Psoas muscle (tissue), 8 donors: ENCODE data around the gene SMARCB1. TPM values are rescaled to one million over a fixed set of nuclear protein-coding genes. Genes with fewer than 3 reads are reported as not detected.

ENCODE experiments used
- ATAC-seq, 4 donors: fragments of 200-7000 bp; cut with Tn5 transposase; one replicate each; pipeline ENCODE4 v1.9.1; 2020; ENCODE audit warnings: moderate library complexity in 3 of 4, mild to moderate bottlenecking in 2 of 4
- DNase-seq, 2 donors: peaks; one replicate each; pipeline ENCODE4 v3.0.0-alpha.2; 2020
- H3K27ac ChIP-seq: fragments of 200-600 bp; one replicate; pipeline ENCODE4 v1.8.0; 2022
- H3K27me3 ChIP-seq, 3 donors: fragments of 200-600 bp in 1 of 3; one replicate each; pipeline versions ENCODE4 v1.6.1 to v1.8.0; 2013 to 2022; ENCODE audit warnings: low read length in 2 of 3, mild to moderate bottlenecking in 2 of 3, moderate library complexity in 1 of 3; ENCODE audit not compliant: insufficient read depth in 3 of 3
- H3K36me3 ChIP-seq, 2 donors: fragments of 200-600 bp in 1 of 2; one replicate each; pipeline versions ENCODE4 v1.6.1 to v1.8.0; 2013 to 2022; ENCODE audit warnings: low read depth in 1 of 2, mild to moderate bottlenecking in 1 of 2, moderate library complexity in 1 of 2; ENCODE audit not compliant: insufficient read depth in 1 of 2
- H3K4me1 ChIP-seq: fragments of 200-600 bp; one replicate; pipeline ENCODE4 v1.8.0; 2022
- H3K4me3 ChIP-seq: fragments of 200-600 bp; one replicate; pipeline ENCODE4 v1.8.0; 2022; ENCODE audit warnings: mild to moderate bottlenecking
- H3K9me3 ChIP-seq: fragments of 200-600 bp; one replicate; pipeline ENCODE4 v1.8.0; 2022
- CTCF ChIP-seq: fragments of 200-600 bp; IDR thresholded peaks from one replicate; pipeline ENCODE4 v1.8.0; 2022; ENCODE audit warnings: antibody characterized with exemption
- WGBS, 3 donors: extraction: QIAGEN DNeasy Blood & Tissue Kit; methylation state at CpG; one replicate each; pipeline versions ENCODE4 v1.1.6 to v1.1.7; 2013; 5-methylcytosine and 5-hydroxymethylcytosine counted together
- intact Hi-C, 2 donors: fragments of 100-400 bp; cut with DNase I; formaldehyde crosslinking; loops; one replicate each; pipeline versions ENCODE4 v1.11.0 to v1.14.2; 2022
- polyA plus RNA-seq, 3 donors: library from polyadenylated mRNA; stranded (reverse); fragments of 200-250 nt; gene quantifications; one replicate each; pipeline ENCODE4 v1.2.3, GENCODE V29; 2013
- total RNA-seq, 4 donors: library from RNA; stranded (reverse); fragmentation: NEBNext Ultra II Directional in 2 of 4; extraction: Animal tissue kit (Norgen Biotek cat#: 25700) in 2 of 4; gene quantifications; one replicate each; pipeline versions ENCODE4 v1.2.1 to v1.2.4, GENCODE V29; 2021 to 2023
- donor health status: healthy with polysubstance abuse.
- donor health status: DM: no; HTN: no; CAD: no; lungs with moderate emphysema.
- donor health status: Bipolar disorder and iron deficiency.
- donor health status: healthy.
- donor health status: DM: yes; HTN: yes; CAD: no.
- donor health status: DM: no; HTN: no; CAD: no.
- donor health status: DM: no; HTN: no; CAD: no.
- donor health status: DM: yes; HTN: yes; CAD: no.

SMARCB1 gene
- total and polyA plus RNA-seq, 7 donors = 20.7 to 76.6 (median 38.4) TPM

DNA sequence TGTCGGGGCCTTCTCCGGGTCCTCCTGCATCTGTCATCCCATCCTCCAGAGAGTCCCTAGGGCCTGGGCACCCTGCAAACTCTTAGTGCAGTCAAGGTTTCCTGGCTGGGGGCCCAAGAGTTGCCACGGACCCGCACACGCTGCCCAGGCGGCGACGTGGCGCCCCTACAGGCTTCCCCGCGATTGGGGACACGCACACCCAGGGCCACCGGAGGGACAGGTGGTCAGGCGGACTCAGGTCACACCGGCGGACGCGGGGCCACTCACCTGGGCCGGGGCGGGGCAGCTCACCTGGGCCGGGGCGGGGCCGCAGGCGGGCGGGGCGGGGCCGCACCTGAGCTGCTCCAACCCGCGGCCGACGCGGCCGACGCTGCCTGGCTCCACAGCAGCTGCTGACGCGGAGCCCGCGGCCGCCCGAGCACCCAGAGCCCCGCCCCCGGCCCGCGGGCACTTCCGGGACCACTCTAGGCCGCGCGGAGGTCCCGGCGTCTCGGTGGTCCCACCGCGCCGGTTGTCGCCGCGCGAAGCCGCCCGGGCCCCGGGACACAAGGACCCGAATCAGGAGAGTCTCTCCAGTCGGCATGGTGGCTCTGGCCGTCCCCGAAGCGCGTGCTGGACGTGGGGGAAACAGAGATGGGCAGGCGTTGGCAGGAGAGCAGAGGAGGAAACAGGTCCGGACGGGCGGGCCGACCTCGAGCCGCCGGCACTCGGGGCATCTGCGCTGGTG lies 35.9 kb upstream of the SMARCB1 start, which contains the start of gene ZNF70:
Gene ZNF70 (minus strand): TSS at position 399 of the 727 bp plus-strand sequence. CDS start 5,972 bp downstream, outside the sequence.
- Histone ChIP-seq H3K27ac (peak within 1 kb of the TSS; percentile 90), H3K4me3 (peak within 1 kb of the TSS; percentile 91), H3K4me1 (peaks cover 10% of the 10 kb centered on the region), H3K36me3 (no peaks in the 10 kb centered on the region), H3K27me3 (no peaks in the 10 kb centered on the region), H3K9me3 (no peaks in the 10 kb centered on the region)
- no peak for TF ChIP-seq CTCF
- peak; percentile 88 to 92 for DNase-seq
- 0 to 1% (median 1%) methylated on average over 56 to 78 of the region's 78 CpGs for WGBS, 3 donors
- peak; percentile 87 to 92 (median 88) for ATAC-seq
- intact Hi-C loops = no loop called here

GRCh38 chr22:23751441-23751996 lies 35.2 kb upstream of the SMARCB1 start:
- intact Hi-C loops = no loop called here
- 17 to 27% (median 22%) methylated on average over 21 to 22 of the region's 22 CpGs for WGBS, 3 donors
- peaks cover 10% of the 10 kb centered on the region for H3K4me1 ChIP-seq
- TF ChIP-seq CTCF = no peak
- ATAC-seq (peak; percentile 39 to 48 (median 44)), DNase-seq (peak in 1 of 2 donors; percentile 47)
- H3K4me3 ChIP-seq = peak overlapping the region; percentile 91
- no peaks in the 10 kb centered on the region for H3K27me3 ChIP-seq
- H3K36me3 ChIP-seq = no peaks in the 10 kb centered on the region
- H3K27ac ChIP-seq = peak overlapping the region; percentile 90
- no peaks in the 10 kb centered on the region for H3K9me3 ChIP-seq

GRCh38 chr22:23752090-23752691 lies 34.6 kb upstream of the SMARCB1 start:
- no peak for ATAC-seq
- Histone ChIP-seq H3K4me3 (peak overlapping the region; percentile 91), H3K36me3 (no peaks in the 10 kb centered on the region), H3K4me1 (peaks cover 10% of the 10 kb centered on the region), H3K9me3 (no peaks in the 10 kb centered on the region), H3K27ac (no peak overlapping the region), H3K27me3 (no peaks in the 10 kb centered on the region)
- no peak for DNase-seq
- 78 to 84% (median 82%) methylated on average over 9 of the region's 9 CpGs for WGBS, 3 donors
- intact Hi-C loops = no loop called here
- no peak for TF ChIP-seq CTCF

- peaks cover 10% of the 10 kb centered on the region for H3K4me1 ChIP-seq
These were observed 34.0 kb upstream of the SMARCB1 start for GRCh38 chr22:23752750-23753149.

More at GRCh38 chr22:23752750-23753149, 34.0 kb upstream of the SMARCB1 start:
- Histone ChIP-seq H3K27ac (no peak overlapping the region), H3K27me3 (no peaks in the 10 kb centered on the region), H3K4me3 (no peak overlapping the region), H3K36me3 (no peaks in the 10 kb centered on the region), H3K9me3 (no peaks in the 10 kb centered on the region)
- intact Hi-C loops = no loop called here
- TF ChIP-seq CTCF = no peak
- no peak for DNase-seq
- 89% methylated on average over 16 of the region's 16 CpGs for WGBS, 3 donors
- no peak for ATAC-seq
